Mesendoderm (in vitro differentiated cells): ENCODE measurements around the gene DMBT1.

Source experiments
- DNase-seq: peaks from one replicate; pipeline ENCODE4 v3.0.0; 2013
- H2AK5ac ChIP-seq: 2 replicates; pipeline ENCODE4 v1.6.1; 2013; ENCODE audit warnings: low read length, inconsistent platforms
- H2BK120ac ChIP-seq: 2 replicates; pipeline ENCODE4 v1.6.1; 2013; ENCODE audit warnings: low read depth, mild to moderate bottlenecking, low read length, moderate library complexity, mixed read lengths
- H2BK15ac ChIP-seq: replicated peaks from 2 replicates; pipeline ENCODE4 v1.6.1; 2013; ENCODE audit warnings: low read depth, mild to moderate bottlenecking, moderate library complexity
- H2BK5ac ChIP-seq: 2 replicates; pipeline ENCODE4 v1.6.1; 2013; ENCODE audit warnings: low read length, inconsistent platforms
- H3K18ac ChIP-seq: 2 replicates; pipeline ENCODE4 v1.6.1; 2013; ENCODE audit warnings: mild to moderate bottlenecking, low read length, mixed read lengths
- H3K23ac ChIP-seq: one replicate; pipeline ENCODE4 v1.6.1; 2013; ENCODE audit warnings: low read length
- H3K27ac ChIP-seq: 2 replicates; pipeline ENCODE4 v1.5.1; 2013; ENCODE audit warnings: low read depth, mild to moderate bottlenecking, inconsistent platforms, low read length, moderate library complexity
- H3K27me3 ChIP-seq: 2 replicates; pipeline ENCODE4 v1.6.1; 2013; ENCODE audit warnings: low read length, control low read depth, mild to moderate bottlenecking, inconsistent platforms; ENCODE audit not compliant: insufficient read depth, poor library complexity
- H3K36me3 ChIP-seq: 2 replicates; pipeline ENCODE4 v1.6.1; 2013; ENCODE audit warnings: low read length, inconsistent platforms; ENCODE audit not compliant: control insufficient read depth, insufficient read depth
- H3K4ac ChIP-seq: one replicate; pipeline ENCODE4 v1.6.1; 2013; ENCODE audit warnings: low read depth, mild to moderate bottlenecking, low read length, moderate library complexity
- H3K4me1 ChIP-seq: 2 replicates; pipeline ENCODE4 v1.6.1; 2013; ENCODE audit warnings: low read depth, low read length, inconsistent platforms; ENCODE audit not compliant: control insufficient read depth
- H3K4me2 ChIP-seq: 2 replicates; pipeline ENCODE4 v1.6.1; 2013; ENCODE audit warnings: low read length
- H3K4me3 ChIP-seq: 2 replicates; pipeline ENCODE4 v1.5.1; 2013; ENCODE audit warnings: mild to moderate bottlenecking, low read length
- H3K56ac ChIP-seq: one replicate; pipeline ENCODE4 v1.6.1; 2013; ENCODE audit warnings: low read length
- H3K79me1 ChIP-seq: 2 replicates; pipeline ENCODE4 v1.6.1; 2013; ENCODE audit warnings: low read length, inconsistent platforms
- H3K79me2 ChIP-seq: 2 replicates; pipeline ENCODE4 v1.6.1; 2013; ENCODE audit warnings: mild to moderate bottlenecking, low read length; ENCODE audit not compliant: control insufficient read depth, insufficient read depth
- H3K9ac ChIP-seq: 2 replicates; pipeline ENCODE4 v1.6.1; 2013; ENCODE audit warnings: low read length, inconsistent platforms
- H4K5ac ChIP-seq: one replicate; pipeline ENCODE4 v1.6.1; 2013; ENCODE audit warnings: low read length
- H4K8ac ChIP-seq: one replicate; pipeline ENCODE4 v1.6.1; 2013; ENCODE audit warnings: low read depth, mild to moderate bottlenecking, control low read depth, low read length, moderate library complexity
- WGBS: extraction: QIAGEN DNeasy Blood & Tissue Kit; methylation state at CpG from one replicate; pipeline ENCODE4 v1.1.7; 2013; ENCODE audit warnings: low lambda C conversion rate, missing lambda C conversion rate; ENCODE audit not compliant: insufficient coverage; ENCODE audit errors: extremely low coverage; 5-methylcytosine and 5-hydroxymethylcytosine counted together

The DMBT1 gene

DNA sequence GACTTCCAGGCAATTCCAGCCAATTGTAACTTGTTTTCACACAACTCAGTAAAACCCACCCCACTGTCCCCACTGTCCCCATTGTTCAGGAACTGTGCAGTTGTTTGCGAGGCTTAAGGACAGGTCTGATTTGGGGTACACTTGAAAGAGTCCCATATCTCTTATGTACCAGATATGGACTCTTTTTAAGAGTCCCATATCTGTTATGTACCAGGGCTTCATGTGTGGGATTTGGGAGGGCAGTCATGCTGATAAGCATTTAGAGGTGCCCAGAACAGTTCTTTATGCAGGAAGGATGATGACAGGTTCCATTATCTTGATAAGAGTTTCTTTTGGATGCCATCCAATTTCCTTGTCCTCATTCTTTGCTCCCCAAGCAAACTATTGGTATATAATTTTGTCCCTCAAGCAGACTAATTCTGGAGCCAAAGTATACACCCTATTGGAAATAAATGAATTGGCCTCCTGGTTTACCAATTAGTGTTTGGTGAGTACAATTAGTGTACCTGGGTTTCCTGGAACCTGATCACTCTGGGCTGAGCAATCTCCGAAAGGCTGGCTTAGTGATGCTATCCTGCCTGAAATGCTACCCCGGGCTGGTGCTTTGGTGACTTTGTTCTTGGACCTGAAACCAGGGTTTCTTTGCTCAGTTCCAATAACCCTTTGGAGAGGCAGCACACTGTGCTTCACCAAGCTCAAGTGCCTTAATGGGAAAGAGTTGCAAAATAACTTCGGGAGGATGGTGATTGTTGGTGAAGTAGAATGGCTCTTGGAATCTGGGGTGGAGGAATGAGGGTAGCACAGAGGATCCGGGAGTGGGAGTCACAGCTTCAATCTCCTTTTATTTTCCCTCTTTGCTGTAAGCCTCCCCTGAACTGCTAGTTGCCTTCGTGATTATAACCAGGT lies 6.2 kb upstream of the DMBT1 start:
- Histone ChIP-seq H3K4me3 (no peak overlapping the region), H3K27ac (no peak overlapping the region), H2BK15ac (no peak overlapping the region), H3K79me1 (no peaks in the 10 kb centered on the region), H2AK5ac (no peak overlapping the region), H3K27me3 (no peaks in the 10 kb centered on the region), H2BK5ac (no peak overlapping the region), H3K4ac (no peak overlapping the region), H3K9ac (no peak overlapping the region), H3K4me2 (no peak overlapping the region), H3K23ac (no peak overlapping the region), H3K36me3 (no peaks in the 10 kb centered on the region), H4K8ac (no peak overlapping the region), H3K56ac (no peak overlapping the region), H3K79me2 (no peaks in the 10 kb centered on the region), H4K5ac (no peak overlapping the region), H3K18ac (no peak overlapping the region), H2BK120ac (no peak overlapping the region), H3K4me1 (peaks cover 10% of the 10 kb centered on the region)
- no peak for DNase-seq
- no CpG with 5 or more reads among the region's 6 CpGs for WGBS

DNA sequence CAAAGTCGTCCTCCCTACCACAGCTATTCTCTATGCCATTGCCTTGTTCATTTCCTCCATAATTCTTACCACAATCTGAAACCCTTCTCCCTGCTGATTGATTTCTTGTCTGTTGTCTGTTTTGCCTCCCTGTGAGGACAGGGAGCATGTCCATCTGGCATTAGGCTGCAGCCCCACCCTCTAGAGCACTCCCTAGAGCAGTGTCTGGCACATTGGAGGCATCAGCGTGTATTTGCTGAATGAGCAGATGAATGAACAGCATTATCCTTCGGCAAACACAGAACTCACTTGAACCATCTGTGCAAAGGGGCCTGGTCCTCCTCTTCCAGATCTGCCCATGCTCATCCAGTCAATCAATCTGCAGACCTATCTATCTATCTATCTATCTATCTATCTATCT lies 5.1 kb upstream of the DMBT1 start:
- H3K27me3 ChIP-seq: no peaks in the 10 kb centered on the region

DNA sequence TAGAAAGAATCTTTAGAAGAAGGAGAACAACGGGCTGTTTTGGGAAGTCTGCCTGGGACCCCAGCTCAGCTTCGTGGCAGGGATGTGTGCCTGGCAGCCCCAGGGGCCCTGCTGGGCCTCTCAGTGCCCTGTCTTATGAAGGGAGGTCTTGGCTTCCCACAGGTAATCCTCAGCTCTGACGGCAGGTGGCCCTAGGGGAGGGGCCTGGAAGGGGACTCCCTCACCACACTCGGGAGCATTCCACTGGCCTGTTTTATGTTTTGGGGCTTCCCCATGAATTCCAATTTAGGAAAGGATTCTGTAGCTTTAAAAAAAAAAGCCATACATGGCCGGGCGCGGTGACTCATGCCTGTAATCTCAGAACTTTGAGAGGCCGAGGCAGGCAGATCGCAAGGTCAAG lies 3.0 kb upstream of the DMBT1 start:
- H3K4ac ChIP-seq: no peak overlapping the region
- WGBS: no CpG with 5 or more reads among the region's 9 CpGs
- H3K4me2 ChIP-seq: no peak overlapping the region
- H2BK5ac ChIP-seq: no peak overlapping the region
- peaks cover 15% of the 10 kb centered on the region for H3K4me1 ChIP-seq
- DNase-seq: peak; percentile 36
- H4K8ac ChIP-seq: no peak overlapping the region
- no peak overlapping the region for H4K5ac ChIP-seq
- H3K23ac ChIP-seq: no peak overlapping the region
- H3K79me2 ChIP-seq: no peaks in the 10 kb centered on the region
- H3K36me3 ChIP-seq: no peaks in the 10 kb centered on the region
- no peak overlapping the region for H3K56ac ChIP-seq
- no peak overlapping the region for H2BK120ac ChIP-seq
- H3K27ac ChIP-seq: no peak overlapping the region
- H2BK15ac ChIP-seq: no peak overlapping the region
- no peak overlapping the region for H3K4me3 ChIP-seq
- no peaks in the 10 kb centered on the region for H3K27me3 ChIP-seq
- H3K18ac ChIP-seq: no peak overlapping the region
- H2AK5ac ChIP-seq: no peak overlapping the region
- no peak overlapping the region for H3K9ac ChIP-seq
- no peaks in the 10 kb centered on the region for H3K79me1 ChIP-seq

More for the DNA sequence above, 5.1 kb upstream of the DMBT1 start:
- Histone ChIP-seq H2BK15ac (no peak overlapping the region), H3K23ac (no peak overlapping the region), H3K36me3 (no peaks in the 10 kb centered on the region), H2BK5ac (no peak overlapping the region), H2BK120ac (no peak overlapping the region), H2AK5ac (no peak overlapping the region), H3K4me2 (no peak overlapping the region), H3K79me2 (no peaks in the 10 kb centered on the region), H3K4me3 (no peak overlapping the region), H4K5ac (no peak overlapping the region), H3K4ac (no peak overlapping the region), H4K8ac (no peak overlapping the region), H3K56ac (no peak overlapping the region), H3K27ac (no peak overlapping the region), H3K9ac (no peak overlapping the region), H3K18ac (no peak overlapping the region), H3K79me1 (no peaks in the 10 kb centered on the region), H3K4me1 (peaks cover 13% of the 10 kb centered on the region)
- no peak for DNase-seq
- WGBS: no CpG with 5 or more reads among the region's 3 CpGs

DNA sequence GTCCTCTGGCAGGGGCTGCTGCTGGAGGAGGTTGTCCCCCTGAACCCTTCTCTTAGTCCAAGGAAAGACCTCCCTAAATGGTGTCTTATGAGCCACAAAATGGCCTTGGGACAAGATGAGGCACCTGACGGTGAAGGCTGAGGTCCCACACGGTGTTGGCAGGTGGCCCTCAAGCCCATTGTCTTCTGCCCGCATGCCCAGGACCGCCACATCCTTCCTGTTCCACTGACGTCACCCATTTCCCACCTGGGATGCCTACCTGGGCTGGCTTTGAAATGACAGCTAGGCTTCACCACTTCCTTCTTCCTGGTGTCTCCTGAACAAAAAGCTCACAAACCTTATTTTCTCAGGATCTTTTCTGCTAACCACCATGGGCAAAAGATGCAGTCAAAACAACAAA lies 2.1 kb upstream of the DMBT1 start:
- Histone ChIP-seq H2AK5ac (no peak overlapping the region), H3K27me3 (no peaks in the 10 kb centered on the region), H3K79me2 (no peaks in the 10 kb centered on the region), H2BK5ac (no peak overlapping the region), H3K4ac (no peak overlapping the region), H3K56ac (no peak overlapping the region), H2BK120ac (no peak overlapping the region), H3K4me1 (peaks cover 15% of the 10 kb centered on the region), H3K9ac (no peak overlapping the region), H3K18ac (no peak overlapping the region), H4K5ac (no peak overlapping the region), H3K4me3 (no peak overlapping the region), H3K23ac (no peak overlapping the region), H4K8ac (no peak overlapping the region), H2BK15ac (no peak overlapping the region), H3K4me2 (no peak overlapping the region), H3K27ac (no peak overlapping the region), H3K36me3 (no peaks in the 10 kb centered on the region), H3K79me1 (no peaks in the 10 kb centered on the region)
- no CpG with 5 or more reads among the region's 5 CpGs for WGBS
- DNase-seq: no peak

DNA sequence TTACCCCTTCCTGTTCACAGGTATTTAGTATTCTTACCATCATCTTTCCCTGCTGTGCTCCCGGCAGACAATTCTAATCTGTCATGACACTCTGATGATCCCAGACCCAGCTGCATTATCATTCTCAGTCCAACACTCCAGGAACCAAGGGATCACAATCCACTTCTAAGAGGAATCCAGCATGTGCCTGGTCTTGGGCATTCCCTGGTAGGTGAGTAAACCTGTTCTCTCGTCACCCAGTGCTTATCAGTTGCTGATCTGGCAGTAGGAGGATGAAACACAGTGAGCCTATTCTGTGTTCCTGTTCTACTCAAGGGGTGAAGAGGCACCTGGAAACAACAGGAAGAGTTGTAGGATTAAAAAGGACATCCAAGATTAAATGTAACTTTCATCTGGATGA lies 1.3 kb upstream of the DMBT1 start:
- no CpG with 5 or more reads among the region's 2 CpGs for WGBS
- no peaks in the 10 kb centered on the region for H3K79me2 ChIP-seq
- H2BK15ac ChIP-seq: no peak overlapping the region
- H3K4me3 ChIP-seq: no peak overlapping the region
- no peak overlapping the region for H4K5ac ChIP-seq
- no peaks in the 10 kb centered on the region for H3K79me1 ChIP-seq
- no peak overlapping the region for H4K8ac ChIP-seq
- no peaks in the 10 kb centered on the region for H3K27me3 ChIP-seq
- H3K4me2 ChIP-seq: no peak overlapping the region
- H3K18ac ChIP-seq: no peak overlapping the region
- no peak overlapping the region for H2BK120ac ChIP-seq
- H3K4me1 ChIP-seq: peaks cover 15% of the 10 kb centered on the region
- H3K23ac ChIP-seq: no peak overlapping the region
- DNase-seq: peak; percentile 64
- no peak overlapping the region for H3K27ac ChIP-seq
- no peak overlapping the region for H3K9ac ChIP-seq
- H3K56ac ChIP-seq: no peak overlapping the region
- H3K4ac ChIP-seq: no peak overlapping the region
- H2AK5ac ChIP-seq: no peak overlapping the region
- H3K36me3 ChIP-seq: no peaks in the 10 kb centered on the region
- H2BK5ac ChIP-seq: no peak overlapping the region

DNA sequence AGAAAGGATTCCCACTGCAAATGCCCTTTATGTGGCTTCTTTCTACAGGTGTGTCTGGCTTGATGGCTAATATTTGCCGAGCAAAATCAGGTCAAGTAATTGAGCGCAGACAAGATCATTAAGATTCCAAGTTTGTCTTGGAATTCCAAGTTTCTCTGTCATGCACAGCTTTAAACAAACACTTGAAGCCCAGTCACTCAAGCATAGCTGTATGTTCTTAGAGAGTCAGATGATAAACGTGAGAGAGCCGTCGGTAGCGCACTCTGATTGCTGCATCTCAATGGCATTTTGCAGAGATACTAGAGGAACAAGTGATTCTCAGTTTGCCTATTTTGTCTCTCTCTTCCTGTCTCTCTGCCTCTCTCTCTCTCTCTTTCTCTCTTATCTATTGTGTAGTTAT lies 658 bp downstream of the DMBT1 start:
- no peak overlapping the region for H3K4me3 ChIP-seq
- H3K36me3 ChIP-seq: no peaks in the 10 kb centered on the region
- no peak overlapping the region for H3K18ac ChIP-seq
- H3K27me3 ChIP-seq: no peaks in the 10 kb centered on the region
- no peak overlapping the region for H3K27ac ChIP-seq
- H4K8ac ChIP-seq: no peak overlapping the region
- no peak overlapping the region for H3K56ac ChIP-seq
- H3K4me2 ChIP-seq: no peak overlapping the region
- peak; percentile 19 for DNase-seq
- no peak overlapping the region for H3K23ac ChIP-seq
- H3K79me1 ChIP-seq: no peaks in the 10 kb centered on the region
- no peak overlapping the region for H2BK120ac ChIP-seq
- no CpG with 5 or more reads among the region's 6 CpGs for WGBS
- no peaks in the 10 kb centered on the region for H3K79me2 ChIP-seq
- H2BK15ac ChIP-seq: no peak overlapping the region
- no peak overlapping the region for H2AK5ac ChIP-seq
- no peak overlapping the region for H4K5ac ChIP-seq
- H2BK5ac ChIP-seq: no peak overlapping the region
- H3K4me1 ChIP-seq: peaks cover 15% of the 10 kb centered on the region
- no peak overlapping the region for H3K4ac ChIP-seq
- H3K9ac ChIP-seq: no peak overlapping the region
